ES-I3 (cell line): ENCODE measurements around the gene PHTF2.

Experiments used
- H3K36me3 ChIP-seq: 2 replicates; pipeline ENCODE4 v1.6.1; 2013; ENCODE audit warnings: mild to moderate bottlenecking, low read length, control low read depth, moderate library complexity; ENCODE audit not compliant: insufficient read depth
- H3K4me1 ChIP-seq: 2 replicates; pipeline ENCODE4 v1.6.1; 2013; ENCODE audit warnings: mild to moderate bottlenecking, control low read depth, low read length; ENCODE audit not compliant: insufficient read depth
- H3K9ac ChIP-seq: 2 replicates; pipeline ENCODE4 v1.6.1; 2013; ENCODE audit warnings: low read depth, mild to moderate bottlenecking, low read length, moderate library complexity
- H3K9me3 ChIP-seq: 2 replicates; pipeline ENCODE4 v1.6.1; 2013; ENCODE audit warnings: mild to moderate bottlenecking, low read length, moderate library complexity; ENCODE audit not compliant: control insufficient read depth, insufficient read depth

Gene PHTF2

DNA sequence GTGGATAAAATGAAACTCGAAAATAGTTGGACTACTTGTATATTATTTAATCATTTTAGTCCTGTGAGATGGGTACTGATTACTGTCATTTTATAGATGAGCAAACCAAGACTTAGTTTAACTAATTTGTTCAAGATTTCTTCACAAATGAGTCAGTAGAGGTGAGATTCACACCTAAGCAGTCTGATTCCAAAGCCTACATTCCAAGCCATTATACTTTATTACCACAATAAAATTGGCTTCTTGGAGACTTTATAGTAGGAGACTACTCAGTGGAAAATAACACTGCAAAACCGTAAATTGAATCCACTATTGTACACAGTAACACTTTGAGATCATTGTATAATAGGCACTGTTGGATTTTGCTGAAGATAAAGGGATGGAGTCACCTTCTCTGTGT, 2.2 kb downstream of the PHTF2 start:
- Histone ChIP-seq H3K9me3 (no peaks in the 10 kb centered on the region), H3K9ac (no peak overlapping the region), H3K36me3 (no peaks in the 10 kb centered on the region), H3K4me1 (peaks cover 10% of the 10 kb centered on the region)

DNA sequence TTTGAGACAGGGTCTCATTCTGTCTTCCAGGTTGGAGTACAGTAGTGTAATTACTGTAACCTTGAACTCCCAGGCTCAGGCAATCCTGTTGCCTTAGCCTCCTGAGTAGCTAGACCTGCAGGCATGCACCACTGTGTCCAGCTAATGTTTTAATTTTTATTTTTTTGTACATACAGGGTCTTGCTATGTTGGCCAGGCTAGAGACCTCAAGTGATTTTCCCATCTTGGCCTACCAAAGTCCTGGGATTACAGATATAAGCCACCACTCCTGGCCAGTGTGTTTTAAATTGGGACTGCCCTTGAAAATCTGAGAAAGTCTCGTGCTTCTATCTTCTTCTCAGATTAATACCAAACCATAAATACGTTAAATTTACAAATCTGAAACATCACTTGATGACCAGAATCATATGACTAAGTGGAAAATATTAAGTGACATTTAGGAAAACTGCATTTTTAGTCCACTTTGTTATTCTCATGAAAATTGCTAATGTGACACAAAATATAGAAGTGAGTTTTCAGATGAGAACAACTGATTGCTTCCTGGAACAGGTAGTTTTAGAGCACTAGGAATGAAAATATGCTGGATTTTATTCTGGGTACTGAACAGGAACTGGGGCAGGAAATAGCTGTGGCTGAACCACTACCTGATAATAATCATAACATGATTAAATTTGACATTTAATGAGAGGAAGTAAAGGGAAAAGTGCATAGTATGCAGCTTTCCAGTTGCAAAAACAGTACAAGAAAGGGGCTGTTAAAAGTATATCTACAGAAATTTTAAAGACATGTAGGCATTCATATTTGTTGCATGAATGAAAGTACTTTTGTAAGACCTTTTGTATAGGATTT, 4.2 kb downstream of the PHTF2 start:
- no peaks in the 10 kb centered on the region for H3K36me3 ChIP-seq
- H3K9me3 ChIP-seq = no peaks in the 10 kb centered on the region

DNA sequence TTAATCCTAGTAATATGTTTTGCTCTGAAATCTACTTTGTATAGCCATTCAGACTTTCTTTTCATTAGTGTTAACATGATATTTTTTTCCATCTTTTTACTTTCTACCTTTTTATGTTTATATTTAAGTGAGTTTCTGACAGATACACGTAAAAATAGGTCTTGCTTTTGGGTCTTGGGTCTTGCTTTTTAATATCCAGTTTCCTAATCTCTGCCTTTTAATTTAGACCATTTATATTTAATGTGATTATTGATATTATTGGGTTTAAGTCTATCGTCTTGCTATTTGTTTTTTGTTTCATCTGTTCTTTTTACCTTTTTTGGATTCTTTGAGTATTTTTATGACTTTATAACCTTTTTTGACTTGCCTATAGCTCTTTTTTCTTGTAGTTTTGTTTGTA, 7.9 kb downstream of the PHTF2 start:
- no peak overlapping the region for H3K9ac ChIP-seq
- no peaks in the 10 kb centered on the region for H3K36me3 ChIP-seq
- H3K4me1 ChIP-seq = no peaks in the 10 kb centered on the region
- no peaks in the 10 kb centered on the region for H3K9me3 ChIP-seq

More for the DNA sequence above, 4.2 kb downstream of the PHTF2 start:
- H3K4me1 ChIP-seq = peaks cover 4% of the 10 kb centered on the region
- H3K9ac ChIP-seq = no peak overlapping the region

DNA sequence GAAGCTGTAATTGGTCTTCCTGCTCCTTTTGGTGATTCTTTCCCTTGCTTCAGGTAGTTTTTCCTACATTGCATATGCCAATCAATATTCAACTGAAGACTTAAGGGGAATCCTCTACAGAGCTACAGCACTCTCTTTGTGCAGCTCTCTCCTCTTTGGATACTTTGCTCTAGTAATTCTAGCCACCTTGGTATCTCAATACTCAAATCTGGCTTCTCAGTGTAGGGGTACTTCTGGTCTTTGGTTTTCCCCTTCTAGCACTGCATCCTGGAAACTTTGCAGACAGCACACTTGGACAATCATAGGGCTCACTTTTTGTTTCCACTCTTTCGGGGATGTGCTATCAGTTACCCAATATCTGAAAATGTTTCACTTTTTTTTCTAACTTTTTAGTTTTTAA, 9.9 kb downstream of the PHTF2 start:
- no peaks in the 10 kb centered on the region for H3K9me3 ChIP-seq
- no peaks in the 10 kb centered on the region for H3K4me1 ChIP-seq
- H3K9ac ChIP-seq = no peak overlapping the region
- no peaks in the 10 kb centered on the region for H3K36me3 ChIP-seq

DNA sequence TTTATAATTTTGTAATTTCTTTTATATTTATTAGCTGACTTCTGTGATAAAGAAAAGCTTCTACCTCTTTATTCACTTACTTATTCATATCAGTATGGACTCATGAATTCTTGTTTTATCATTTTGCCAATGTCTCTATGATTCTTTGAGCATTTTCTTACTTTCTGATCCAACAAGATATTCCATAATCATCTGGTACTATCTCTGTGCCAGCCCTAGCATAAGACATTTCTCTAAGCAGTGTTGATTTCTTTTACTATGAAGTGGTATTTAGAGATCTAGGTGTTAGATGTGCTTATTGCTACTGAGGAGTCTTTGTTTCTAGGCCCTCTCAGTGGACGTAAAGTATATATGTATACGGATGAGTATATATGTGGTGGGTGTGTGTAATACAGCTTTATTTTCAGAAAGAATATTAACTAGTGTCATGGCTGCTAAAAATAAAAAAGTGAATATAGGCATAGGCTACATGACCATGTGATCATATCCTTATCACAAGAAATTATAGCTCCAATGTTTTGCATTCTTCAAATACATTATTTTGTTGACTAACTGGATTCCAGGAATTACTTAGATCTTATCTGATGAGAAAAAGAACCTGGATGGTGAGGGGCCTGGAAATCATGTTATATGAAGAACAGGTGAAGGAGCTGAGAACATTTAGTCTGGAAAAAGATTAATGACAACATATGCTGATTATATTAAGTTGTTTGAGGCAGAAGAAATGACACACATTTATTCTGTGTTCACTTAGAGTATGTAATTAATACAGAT, 13.1 kb downstream of the PHTF2 start:
- H3K9me3 ChIP-seq = no peaks in the 10 kb centered on the region

DNA sequence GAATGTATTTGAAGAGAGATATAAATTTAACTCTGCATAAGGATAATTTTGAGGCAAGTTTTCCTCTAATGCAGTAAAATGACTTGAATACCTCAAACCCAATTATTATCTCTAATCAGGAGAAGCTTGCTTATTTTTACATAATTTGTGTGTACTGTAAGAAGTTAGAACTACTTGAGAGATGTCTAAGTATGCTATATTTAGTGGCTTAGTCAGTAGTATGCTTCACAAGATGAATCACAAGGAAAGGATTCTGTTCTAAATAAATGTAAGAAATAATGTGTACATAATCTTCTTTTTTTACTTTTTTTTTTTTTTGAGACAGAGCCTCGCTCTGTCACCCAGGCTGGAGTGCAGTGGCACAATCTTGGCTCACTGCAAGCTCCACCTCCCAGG, 13.7 kb downstream of the PHTF2 start:
- H3K4me1 ChIP-seq = no peaks in the 10 kb centered on the region
- H3K36me3 ChIP-seq = no peaks in the 10 kb centered on the region
- no peak overlapping the region for H3K9ac ChIP-seq
- no peaks in the 10 kb centered on the region for H3K9me3 ChIP-seq

More for the DNA sequence above, 13.1 kb downstream of the PHTF2 start:
- no peak overlapping the region for H3K9ac ChIP-seq
- no peaks in the 10 kb centered on the region for H3K36me3 ChIP-seq
- no peaks in the 10 kb centered on the region for H3K4me1 ChIP-seq

DNA sequence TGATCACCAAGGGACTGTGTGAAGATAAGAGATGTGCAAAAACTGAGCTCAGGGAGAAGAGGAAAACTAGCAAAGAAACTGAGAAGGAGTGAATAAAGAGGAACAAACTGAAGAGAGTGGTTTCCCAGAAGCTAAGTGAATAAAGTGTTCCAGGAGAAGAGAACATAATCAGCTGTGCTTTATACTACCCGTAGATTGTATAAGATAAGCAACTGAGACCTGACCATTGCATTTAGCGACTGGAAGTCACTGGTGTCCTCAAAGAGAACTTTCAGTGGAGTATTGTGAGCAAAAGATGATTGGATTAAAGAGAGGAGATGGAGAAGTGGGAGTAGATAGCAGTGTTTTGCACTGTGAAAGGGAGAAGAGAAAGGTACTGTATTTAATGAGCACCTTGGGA, 14.6 kb downstream of the PHTF2 start:
- Histone ChIP-seq H3K36me3 (no peaks in the 10 kb centered on the region), H3K4me1 (no peaks in the 10 kb centered on the region), H3K9me3 (no peaks in the 10 kb centered on the region; the same call in 1 of the 2 replicates), H3K9ac (no peak overlapping the region)

DNA sequence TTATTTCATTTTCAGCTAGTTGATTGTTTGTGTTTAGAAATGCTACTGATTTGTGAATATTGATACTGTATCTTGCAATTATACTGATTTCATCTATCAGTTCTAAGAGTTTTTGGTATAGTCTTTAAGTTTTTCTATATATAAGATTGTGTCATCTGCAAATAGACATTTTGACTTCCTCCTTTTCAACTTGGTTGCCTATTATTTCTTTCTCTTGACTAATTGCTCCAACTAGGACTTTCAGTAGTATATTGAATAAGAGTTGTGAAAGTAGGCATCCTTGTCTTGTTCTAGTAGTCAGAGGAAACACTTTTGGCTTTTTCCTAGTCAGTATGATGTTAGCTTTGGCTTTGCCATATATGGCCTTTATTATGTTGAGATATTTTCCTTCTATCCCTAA, 20.4 kb downstream of the PHTF2 start:
- Histone ChIP-seq H3K9me3 (peaks cover 8% of the 10 kb centered on the region), H3K36me3 (no peaks in the 10 kb centered on the region)

DNA sequence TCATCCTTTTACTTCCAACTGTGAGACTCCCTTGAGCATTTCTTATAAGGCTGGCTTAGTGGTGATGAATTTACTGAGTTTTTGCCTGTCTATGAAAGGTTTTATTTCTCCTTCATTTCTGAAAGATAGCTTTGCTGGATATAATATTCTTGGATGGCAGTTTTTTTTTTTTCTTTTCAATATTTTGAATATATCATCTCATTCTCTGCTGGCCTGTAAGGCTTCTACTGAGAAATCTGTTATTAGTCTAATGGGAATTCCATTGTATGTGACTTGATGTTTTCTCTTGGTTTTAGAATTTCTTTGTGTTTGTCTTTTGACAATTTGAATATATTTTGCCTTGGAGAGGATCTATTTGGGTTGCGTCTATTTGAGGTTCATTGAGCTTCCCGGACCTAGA, 22.4 kb downstream of the PHTF2 start:
- Histone ChIP-seq H3K4me1 (no peaks in the 10 kb centered on the region), H3K9me3 (peaks cover 8% of the 10 kb centered on the region), H3K36me3 (no peaks in the 10 kb centered on the region), H3K9ac (no peak overlapping the region)

More for the DNA sequence above, 20.4 kb downstream of the PHTF2 start:
- Histone ChIP-seq H3K4me1 (no peaks in the 10 kb centered on the region), H3K9ac (no peak overlapping the region)

DNA sequence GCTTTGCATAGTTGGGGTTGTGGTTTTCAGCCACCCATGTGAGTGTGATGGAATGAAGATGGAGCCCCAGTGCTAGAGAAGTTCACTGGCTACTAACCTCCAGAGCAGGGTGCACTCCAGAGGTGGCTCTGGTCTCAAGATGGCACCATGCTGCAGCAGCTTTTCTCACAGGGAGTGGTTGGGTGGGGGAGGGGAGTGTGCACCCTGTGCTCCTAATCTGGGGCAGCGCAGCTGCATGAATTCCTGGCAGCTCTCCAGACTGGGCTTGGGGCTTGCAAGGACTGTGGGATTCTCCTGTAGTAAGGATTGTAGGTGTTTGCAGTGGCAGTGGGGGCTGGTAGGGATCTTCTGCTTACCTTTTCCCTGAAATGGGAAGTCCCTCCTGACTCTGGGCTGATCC, 23.7 kb downstream of the PHTF2 start:
- H3K36me3 ChIP-seq = no peaks in the 10 kb centered on the region
- H3K4me1 ChIP-seq = no peaks in the 10 kb centered on the region
- H3K9me3 ChIP-seq = peaks cover 8% of the 10 kb centered on the region
- no peak overlapping the region for H3K9ac ChIP-seq

DNA sequence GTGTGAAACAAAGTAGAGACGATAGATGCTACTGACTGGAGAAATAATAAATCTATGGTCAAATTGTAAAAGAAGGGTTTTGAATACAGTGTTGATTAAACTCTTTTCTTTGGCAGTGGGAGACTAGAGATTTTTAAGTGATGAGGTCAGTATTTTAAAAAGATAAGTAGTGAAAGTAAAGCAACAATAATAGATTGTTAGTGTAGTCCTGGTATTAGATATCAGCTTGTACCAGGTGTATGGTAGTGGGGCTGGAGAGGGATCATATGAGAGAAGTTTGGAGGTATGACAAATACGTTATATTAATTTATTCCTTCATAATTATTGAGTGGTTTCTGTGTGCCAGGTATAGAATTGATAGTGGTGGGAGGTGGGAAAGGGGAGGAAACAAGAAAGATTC, 25.2 kb downstream of the PHTF2 start:
- H3K4me1 ChIP-seq = no peaks in the 10 kb centered on the region
- H3K36me3 ChIP-seq = no peaks in the 10 kb centered on the region
- H3K9me3 ChIP-seq = peaks cover 8% of the 10 kb centered on the region
- no peak overlapping the region for H3K9ac ChIP-seq

DNA sequence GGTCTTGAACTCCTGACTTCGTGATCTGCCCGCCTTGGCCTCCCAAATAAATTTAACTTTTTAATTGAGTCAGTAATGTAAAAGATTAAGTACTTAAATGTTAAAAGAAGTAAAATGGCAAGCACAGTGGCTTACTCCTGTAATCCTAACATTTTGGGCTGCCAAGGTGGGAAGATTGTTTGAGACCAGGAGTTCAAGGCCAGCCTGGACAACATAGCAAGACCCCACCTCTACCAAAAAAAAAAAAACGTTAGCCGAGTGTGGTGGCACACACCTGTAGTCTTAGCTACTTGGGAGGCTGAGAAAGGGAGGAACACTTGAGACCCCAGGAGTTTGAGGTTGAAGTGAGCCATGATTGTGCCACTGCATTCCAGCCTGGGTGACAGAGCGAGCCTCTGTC, 26.1 kb downstream of the PHTF2 start:
- Histone ChIP-seq H3K36me3 (no peaks in the 10 kb centered on the region), H3K9me3 (peaks cover 8% of the 10 kb centered on the region), H3K9ac (no peak overlapping the region), H3K4me1 (no peaks in the 10 kb centered on the region)

DNA sequence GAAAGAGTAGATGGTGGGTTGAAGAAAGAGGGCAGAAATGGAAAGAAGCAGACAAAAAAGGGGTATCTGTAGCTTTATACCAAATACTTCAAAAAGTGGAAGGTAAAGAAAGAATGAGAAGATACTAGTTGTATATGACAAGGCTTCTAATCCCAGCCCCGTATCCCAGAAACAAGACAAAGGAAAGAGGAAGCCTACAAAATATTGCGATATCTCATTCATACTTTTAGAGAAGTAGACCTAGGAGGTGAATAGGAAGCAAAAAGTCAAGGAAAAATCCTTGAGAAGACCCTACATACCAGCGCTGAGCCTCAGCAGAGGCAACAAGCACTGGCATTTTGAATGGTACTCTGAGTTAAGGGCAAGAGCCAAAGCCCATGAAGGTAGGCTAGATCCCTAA, 26.6 kb downstream of the PHTF2 start:
- Histone ChIP-seq H3K36me3 (no peaks in the 10 kb centered on the region), H3K9ac (no peak overlapping the region), H3K4me1 (no peaks in the 10 kb centered on the region), H3K9me3 (peaks cover 8% of the 10 kb centered on the region)

DNA sequence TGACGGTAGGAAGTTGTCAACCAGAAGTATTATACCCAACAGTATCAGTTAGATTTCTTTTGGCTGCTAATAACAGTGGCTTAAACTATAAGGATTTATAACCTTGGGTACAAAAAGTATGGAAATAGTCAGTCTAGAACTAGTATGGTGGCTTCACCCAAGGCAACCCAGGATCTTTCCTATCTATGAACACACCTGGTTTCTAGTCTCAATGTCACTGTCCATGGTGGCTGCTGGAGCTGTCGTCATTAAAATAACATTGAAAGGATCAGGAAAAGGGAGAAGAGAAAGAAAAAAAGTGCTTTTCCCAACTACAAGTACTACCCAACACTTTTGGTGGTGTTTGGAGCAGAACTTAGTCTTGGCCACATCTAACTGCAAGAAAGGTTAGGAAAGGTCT, 27.7 kb downstream of the PHTF2 start:
- peaks cover under 1% of the 10 kb centered on the region; the same call in 1 of the 2 replicates for H3K9me3 ChIP-seq
- no peaks in the 10 kb centered on the region; the same call in 1 of the 2 replicates for H3K4me1 ChIP-seq
- H3K36me3 ChIP-seq = no peaks in the 10 kb centered on the region
- H3K9ac ChIP-seq = no peak overlapping the region

DNA sequence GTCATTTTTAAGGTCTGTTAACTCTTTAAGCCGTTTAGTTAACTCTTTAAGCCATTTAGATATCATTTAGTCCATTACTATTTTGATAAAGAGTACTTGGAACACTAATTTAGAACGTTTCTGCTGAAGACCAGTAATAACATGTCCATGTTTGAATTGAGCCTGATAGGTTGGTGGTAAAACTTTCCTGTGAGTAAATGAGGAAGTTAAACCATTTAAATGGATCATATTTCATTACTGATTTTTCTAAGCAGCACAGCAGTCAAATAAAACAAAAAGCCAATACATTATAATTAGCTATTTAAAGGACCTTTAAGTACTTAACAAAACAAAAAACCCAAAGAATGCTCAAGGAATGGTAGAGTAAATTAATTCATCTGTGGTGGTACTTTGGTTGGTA, 29.4 kb downstream of the PHTF2 start:
- no peak overlapping the region for H3K9ac ChIP-seq
- H3K4me1 ChIP-seq = no peaks in the 10 kb centered on the region; the same call in 1 of the 2 replicates
- no peaks in the 10 kb centered on the region for H3K9me3 ChIP-seq
- no peaks in the 10 kb centered on the region for H3K36me3 ChIP-seq
